GM10248 (cell line): ENCODE measurements around the gene CNTRL.

Source experiments
- CTCF ChIA-PET: fragments of 300-600 bp; sonication (Branson Sonifier 250); formaldehyde crosslinking; extraction: SDS; loops from one replicate; lab custom pipeline; 2021; ENCODE audit warnings: antibody characterized with exemption; lab: Yijun Ruan, JAX
- POLR2A ChIA-PET: fragments of 350-650 bp; sonication (Branson Sonifier 250); formaldehyde crosslinking; extraction: SDS; loops from one replicate; lab custom pipeline; 2020; ENCODE audit warnings: antibody characterized with exemption; lab: Yijun Ruan, JAX
- DNase-seq: peaks from one replicate; pipeline ENCODE4 v3.0.0; 2012; ENCODE audit errors: extremely low spot score
- TF ChIP-seq, protein P1 (sequence below): IDR thresholded peaks from 2 replicates; pipeline ENCODE4 v1.5.1; 2012; ENCODE audit warnings: mild to moderate bottlenecking, low read depth; ENCODE audit errors: extremely low read depth, missing control alignments, control extremely low read depth

CNTRL gene

DNA sequence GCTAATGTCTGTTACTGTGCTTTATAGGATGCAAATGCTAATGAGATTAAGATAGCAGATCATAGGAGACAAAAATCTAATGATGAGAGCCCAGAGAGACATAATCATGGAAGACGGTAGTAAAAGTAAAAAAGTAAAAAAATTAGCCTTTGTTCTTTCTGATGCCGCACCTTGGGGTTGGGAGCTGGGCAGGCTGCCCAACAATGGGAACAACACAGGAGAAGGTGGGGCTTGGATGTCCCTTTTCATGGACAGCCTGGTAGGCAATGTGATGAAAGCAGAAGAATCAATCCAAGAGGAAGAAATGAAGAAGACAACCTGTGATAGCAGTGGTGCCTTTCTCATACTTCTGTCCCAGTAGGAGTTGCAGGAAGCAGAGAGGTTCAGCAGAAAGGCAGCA lies 69.7 kb downstream of the CNTRL start:
- DNase-seq = no peak
- TF ChIP-seq, protein P1, sequence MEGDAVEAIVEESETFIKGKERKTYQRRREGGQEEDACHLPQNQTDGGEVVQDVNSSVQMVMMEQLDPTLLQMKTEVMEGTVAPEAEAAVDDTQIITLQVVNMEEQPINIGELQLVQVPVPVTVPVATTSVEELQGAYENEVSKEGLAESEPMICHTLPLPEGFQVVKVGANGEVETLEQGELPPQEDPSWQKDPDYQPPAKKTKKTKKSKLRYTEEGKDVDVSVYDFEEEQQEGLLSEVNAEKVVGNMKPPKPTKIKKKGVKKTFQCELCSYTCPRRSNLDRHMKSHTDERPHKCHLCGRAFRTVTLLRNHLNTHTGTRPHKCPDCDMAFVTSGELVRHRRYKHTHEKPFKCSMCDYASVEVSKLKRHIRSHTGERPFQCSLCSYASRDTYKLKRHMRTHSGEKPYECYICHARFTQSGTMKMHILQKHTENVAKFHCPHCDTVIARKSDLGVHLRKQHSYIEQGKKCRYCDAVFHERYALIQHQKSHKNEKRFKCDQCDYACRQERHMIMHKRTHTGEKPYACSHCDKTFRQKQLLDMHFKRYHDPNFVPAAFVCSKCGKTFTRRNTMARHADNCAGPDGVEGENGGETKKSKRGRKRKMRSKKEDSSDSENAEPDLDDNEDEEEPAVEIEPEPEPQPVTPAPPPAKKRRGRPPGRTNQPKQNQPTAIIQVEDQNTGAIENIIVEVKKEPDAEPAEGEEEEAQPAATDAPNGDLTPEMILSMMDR = no peak
- ChIA-PET POLR2A (no interaction called here), CTCF (interaction anchor here (0.6 to 1.5 kb wide), 4 partner anchors 11 to 42 kb away, joined by 3 read pairs; no protein-coding TSS in a partner anchor)

DNA sequence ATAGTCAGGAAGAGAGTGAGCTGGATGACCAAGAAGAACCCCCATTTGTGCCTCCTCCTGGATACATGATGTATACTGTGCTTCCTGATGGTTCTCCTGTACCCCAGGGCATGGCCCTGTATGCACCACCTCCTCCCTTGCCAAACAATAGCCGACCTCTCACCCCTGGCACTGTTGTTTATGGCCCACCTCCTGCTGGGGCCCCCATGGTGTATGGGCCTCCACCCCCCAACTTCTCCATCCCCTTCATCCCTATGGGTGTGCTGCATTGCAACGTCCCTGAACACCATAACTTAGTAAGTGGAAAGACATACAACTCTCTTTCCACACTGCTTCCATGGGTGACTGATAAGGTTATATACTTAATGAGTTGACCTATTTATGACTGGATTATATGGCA lies 75.4 kb downstream of the CNTRL start:
- ChIA-PET CTCF (no interaction called here), POLR2A (no interaction called here)
- no peak for DNase-seq
- TF ChIP-seq, protein P1 = no peak

DNA sequence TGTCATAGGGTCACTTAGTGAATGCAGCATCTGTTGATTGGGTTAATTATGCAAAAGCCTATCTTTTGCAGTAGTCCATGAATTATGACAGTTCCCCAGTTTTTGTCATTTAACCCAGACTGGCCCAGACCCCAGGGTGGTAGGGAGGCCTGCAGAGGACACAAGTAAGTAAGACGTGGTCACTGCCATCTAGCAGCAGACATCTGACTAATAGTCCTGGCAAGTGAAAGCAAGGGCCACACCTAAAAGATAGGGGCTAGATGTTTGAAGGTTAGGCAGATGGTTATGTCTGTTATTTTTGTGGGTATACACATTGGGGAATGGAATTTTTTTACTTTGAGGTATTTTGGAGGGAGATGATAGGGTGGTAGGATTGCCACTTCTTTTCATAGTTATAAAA lies 78.9 kb downstream of the CNTRL start:
- no peak for DNase-seq
- POLR2A ChIA-PET = no interaction called here
- CTCF ChIA-PET = interaction anchor here (1.4 kb wide), 1 partner anchor 8 kb away, joined by 5 read pairs; no protein-coding TSS in a partner anchor
- TF ChIP-seq, protein P1 = no peak

DNA sequence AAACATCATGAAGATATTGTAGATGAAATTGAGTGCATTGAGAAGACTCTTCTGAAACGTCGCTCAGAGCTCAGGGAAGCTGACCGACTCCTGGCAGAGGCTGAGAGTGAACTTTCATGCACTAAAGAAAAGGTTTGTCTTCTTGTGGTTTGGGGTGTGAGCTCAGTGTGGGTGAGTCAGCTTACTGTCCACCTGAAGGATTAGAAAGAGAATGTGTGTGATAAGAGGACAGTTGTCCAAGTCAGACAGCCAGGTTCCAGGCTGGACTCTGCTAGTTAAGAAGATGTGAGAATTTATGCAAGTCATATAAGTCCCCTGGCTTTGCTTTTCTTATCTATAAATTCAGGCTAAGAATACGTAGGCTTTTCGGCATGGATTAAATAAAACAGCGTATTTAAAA lies 80.0 kb downstream of the CNTRL start:
- peak; percentile 14 for DNase-seq
- TF ChIP-seq, protein P1 = no peak
- ChIA-PET CTCF (interaction anchor here (1.0 to 1.8 kb wide), 5 partner anchors 9 to 399 kb away, joined by 3 to 4 read pairs (median 3); no protein-coding TSS in a partner anchor), POLR2A (no interaction called here)

DNA sequence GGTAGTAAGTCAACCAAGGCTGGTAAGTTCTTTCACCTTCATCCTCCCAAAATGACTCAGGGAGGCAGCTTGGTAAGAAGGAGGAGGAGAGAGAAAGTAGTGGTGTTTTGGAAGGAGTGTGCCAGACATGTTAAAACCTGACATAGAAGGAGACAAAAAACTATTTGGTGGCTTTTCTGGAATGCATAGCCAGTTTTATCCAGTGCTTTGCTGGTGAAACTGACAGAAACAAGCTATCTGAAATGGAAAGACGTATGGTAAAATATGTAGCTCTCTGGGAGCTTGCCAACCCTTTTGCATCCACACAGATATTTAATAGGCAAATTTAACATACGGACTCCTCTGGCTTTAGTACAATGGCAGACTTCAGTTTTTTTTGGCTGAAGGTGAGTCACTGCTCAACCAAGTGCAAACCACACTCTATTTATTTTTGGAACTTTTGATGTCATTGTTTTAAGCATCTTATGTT lies 81.5 kb downstream of the CNTRL start:
- TF ChIP-seq, protein P1 = no peak
- peak; percentile 70 for DNase-seq
- POLR2A ChIA-PET = no interaction called here
- CTCF ChIA-PET = interaction anchor here (1.4 to 3.0 kb wide), 4 partner anchors 9 to 83 kb away, joined by 3 to 9 read pairs (median 4); no protein-coding TSS in a partner anchor

DNA sequence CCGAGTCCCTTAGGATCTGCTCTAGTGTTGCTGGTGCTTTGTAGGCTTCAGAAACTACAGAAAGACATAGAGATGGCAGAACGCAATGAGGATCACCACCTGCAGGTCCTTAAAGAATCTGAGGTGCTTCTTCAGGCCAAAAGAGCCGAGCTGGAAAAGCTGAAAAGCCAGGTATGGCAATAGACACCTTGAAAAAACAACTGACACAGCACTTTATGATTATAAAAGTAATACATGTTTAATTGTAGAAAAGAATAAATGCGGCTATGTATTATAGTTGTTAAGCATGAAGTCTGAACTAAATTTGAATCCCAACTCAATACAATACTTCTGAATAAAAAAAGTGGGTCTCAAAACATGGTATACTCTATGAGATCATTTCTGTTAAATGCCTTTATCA lies 83.2 kb downstream of the CNTRL start:
- CTCF ChIA-PET = interaction anchor here (0.5 to 5.3 kb wide), 4 partner anchors 8 to 33 kb away, joined by 3 to 23 read pairs (median 6); no protein-coding TSS in a partner anchor

More for the DNA sequence above, 83.2 kb downstream of the CNTRL start:
- POLR2A ChIA-PET = no interaction called here
- TF ChIP-seq, protein P1 = no peak
- DNase-seq = no peak
